A673 (cell line): Measurements from ENCODE around the gene TOP2B. TPM values are rescaled to one million over a fixed set of nuclear protein-coding genes. Genes with fewer than 3 reads are reported as not detected.

Experiments
- BruUV-seq: library from RNA; stranded (reverse); fragments of 400-500 nt; replicated peaks from 2 replicates; lab custom pipeline; 2021; lab: Mats Ljungman, UMichigan
- CTCF ChIA-PET: fragments of 300-600 bp; sonication (Branson Sonifier 250); formaldehyde crosslinking; loops from one replicate; lab custom pipeline; 2022; ENCODE audit warnings: antibody characterized with exemption; lab: Charles Lee
- POLR2A ChIA-PET: fragments of 300-600 bp; sonication (Branson Sonifier 250); formaldehyde crosslinking; loops from one replicate; lab custom pipeline; 2022; ENCODE audit warnings: antibody characterized with exemption; ENCODE audit not compliant: low non-redundant PET; lab: Charles Lee
- DNase-seq: peaks from one replicate; pipeline ENCODE4 v3.0.0-alpha.2; 2015; ENCODE audit warnings: low spot score
- H3K27ac ChIP-seq: fragments of 200-600 bp; sonication (generic); 2 replicates; pipeline ENCODE4 v1.5.1; 2016; ENCODE audit warnings: mixed run types, low read depth, mild to moderate bottlenecking, mixed read lengths, antibody characterized with exemption, low read length; ENCODE audit not compliant: poor library complexity, severe bottlenecking
- H3K27me3 ChIP-seq: fragments of 200-600 bp; sonication (generic); replicated peaks from 2 replicates; pipeline ENCODE4 v1.6.1; 2017; ENCODE audit warnings: mixed run types, low read depth, mild to moderate bottlenecking, mixed read lengths, antibody characterized with exemption, low read length; ENCODE audit not compliant: insufficient read depth, poor library complexity
- H3K36me3 ChIP-seq: fragments of 200-600 bp; sonication (generic); 2 replicates; pipeline ENCODE4 v1.6.1; 2016; ENCODE audit warnings: mixed run types, mild to moderate bottlenecking, mixed read lengths, antibody characterized with exemption, low read length; ENCODE audit not compliant: insufficient read depth, poor library complexity, severe bottlenecking
- H3K4me1 ChIP-seq: fragments of 200-600 bp; sonication (generic); 2 replicates; pipeline ENCODE4 v1.6.1; 2017; ENCODE audit warnings: mixed run types, mild to moderate bottlenecking, mixed read lengths, antibody characterized with exemption, low read length; ENCODE audit not compliant: insufficient read depth, poor library complexity, severe bottlenecking
- H3K4me3 ChIP-seq: fragments of 200-600 bp; sonication (generic); 2 replicates; pipeline ENCODE4 v1.5.1; 2016; ENCODE audit warnings: low read depth, mixed run types, mild to moderate bottlenecking, mixed read lengths, low read length; ENCODE audit not compliant: poor library complexity, severe bottlenecking
- H3K9me3 ChIP-seq: fragments of 200-600 bp; sonication (generic); 2 replicates; pipeline ENCODE4 v1.6.1; 2016; ENCODE audit warnings: mixed run types, low read depth, mild to moderate bottlenecking, mixed read lengths, antibody characterized with exemption, low read length; ENCODE audit not compliant: poor library complexity, severe bottlenecking
- CTCF ChIP-seq: fragments of 300-800, 200-600 bp; sonication (generic); conservative IDR thresholded peaks from 2 replicates; pipeline ENCODE4 v1.5.1; 2017; ENCODE audit warnings: low read depth, mild to moderate bottlenecking, antibody characterized with exemption, low read length, moderate library complexity, mixed read lengths
- EZH2 ChIP-seq: fragments of 200-600 bp; sonication (generic); IDR thresholded peaks from 2 replicates; pipeline ENCODE4 v1.6.1; 2017; ENCODE audit warnings: borderline replicate concordance, low read depth, mild to moderate bottlenecking, mixed read lengths, antibody characterized with exemption, low read length; ENCODE audit not compliant: poor library complexity, severe bottlenecking
- intact Hi-C: fragments of 100-400 bp; cut with micrococcal nuclease; formaldehyde crosslinking; loops from one replicate; pipeline ENCODE4 v1.10.0; 2022; ENCODE audit not compliant: unreplicated experiment
- total RNA-seq: library from RNA; stranded (reverse); gene quantifications from 2 replicates; pipeline ENCODE4 v1.2.3, GENCODE V29; 2021

TOP2B gene
- total RNA-seq, 1 experiment from 2014 or later, result 154 TPM

GRCh38 chr3:25679642-25680302 lies 15.1 kb upstream of the TOP2B start:
- Histone ChIP-seq H3K27ac (no peak overlapping the region), H3K4me3 (no peak overlapping the region), H3K9me3 (no peaks in the 10 kb centered on the region), H3K36me3 (no peaks in the 10 kb centered on the region), H3K27me3 (no peaks in the 10 kb centered on the region), H3K4me1 (no peaks in the 10 kb centered on the region)
- POLR2A ChIA-PET, result no interaction called here
- TF ChIP-seq EZH2 (no peak), CTCF (no peak)
- DNase-seq, result no peak
- CTCF ChIA-PET, result no interaction called here
- intact Hi-C loops, result no loop called here
- no TSS peak for BruUV-seq

- H3K27ac ChIP-seq, result no peak overlapping the region
- CTCF ChIA-PET, result no interaction called here
- TF ChIP-seq CTCF (no peak), EZH2 (no peak)
- no peak for DNase-seq
- intact Hi-C loops, result no loop called here
- H3K27me3 ChIP-seq, result no peaks in the 10 kb centered on the region
- no peaks in the 10 kb centered on the region for H3K36me3 ChIP-seq
- no peak overlapping the region for H3K4me3 ChIP-seq
- no peaks in the 10 kb centered on the region for H3K4me1 ChIP-seq
- no peaks in the 10 kb centered on the region for H3K9me3 ChIP-seq
- POLR2A ChIA-PET, result no interaction called here
- BruUV-seq, result no TSS peak
Observed at GRCh38 chr3:25679166-25679565, 14.5 kb upstream of the TOP2B start.

GRCh38 chr3:25678581-25678980 lies 13.9 kb upstream of the TOP2B start:
- CTCF ChIA-PET, result no interaction called here
- no TSS peak for BruUV-seq

More at GRCh38 chr3:25678581-25678980, 13.9 kb upstream of the TOP2B start:
- no peak overlapping the region for H3K4me3 ChIP-seq
- TF ChIP-seq CTCF (no peak), EZH2 (no peak)
- intact Hi-C loops, result no loop called here
- no peak overlapping the region for H3K27ac ChIP-seq
- POLR2A ChIA-PET, result no interaction called here
- H3K27me3 ChIP-seq, result no peaks in the 10 kb centered on the region
- H3K36me3 ChIP-seq, result no peaks in the 10 kb centered on the region
- DNase-seq, result no peak
- no peaks in the 10 kb centered on the region for H3K9me3 ChIP-seq
- H3K4me1 ChIP-seq, result no peaks in the 10 kb centered on the region
